ENCODE results near the gene DICER1. TPM values are rescaled to one million over a fixed set of nuclear protein-coding genes. Genes with fewer than 3 reads are reported as not detected.

The DICER1 gene
- polyA plus RNA-seq, 1 donor, result 41.6 TPM

DNA sequence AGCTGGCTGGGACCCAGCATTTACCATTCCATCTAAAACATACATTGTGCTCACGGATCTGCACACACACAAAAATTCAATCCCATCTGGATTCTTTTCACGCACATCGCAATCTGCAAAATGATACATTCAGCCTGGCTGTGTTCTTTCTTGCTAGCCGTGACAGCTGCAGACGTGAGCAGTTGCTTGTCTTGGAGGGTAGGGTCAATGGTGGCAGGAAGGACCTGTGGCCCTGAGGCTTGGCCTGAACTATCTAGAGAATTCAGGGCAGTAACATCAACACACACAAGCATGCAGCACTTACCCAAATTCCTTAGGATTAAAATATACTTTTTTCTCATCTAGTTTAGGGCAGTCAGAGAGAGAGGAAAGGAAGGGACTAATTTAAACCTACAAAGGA, 72.0 kb downstream of the DICER1 start:
- DNase-seq, result no peak

DNA sequence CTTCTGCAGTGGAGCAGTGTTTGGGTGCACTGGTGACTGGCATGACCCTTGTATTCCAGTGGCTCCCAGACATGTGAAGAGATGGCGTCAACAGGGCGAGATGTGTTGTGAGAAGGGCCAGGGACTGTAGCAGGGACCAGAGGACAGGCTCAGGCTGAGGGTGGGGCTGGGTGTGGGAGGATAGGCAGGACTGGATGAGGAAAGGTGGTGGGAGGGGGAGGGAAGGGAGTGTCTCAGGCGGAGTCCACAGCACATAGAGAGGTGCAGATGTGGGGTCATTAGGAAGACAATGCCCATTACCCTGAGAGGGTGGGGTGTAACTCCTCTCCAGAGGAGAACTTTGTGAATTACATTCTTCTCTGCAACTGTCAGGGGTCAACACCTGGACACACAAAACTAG, 78.5 kb downstream of the DICER1 start:
- no peak for DNase-seq

DNA sequence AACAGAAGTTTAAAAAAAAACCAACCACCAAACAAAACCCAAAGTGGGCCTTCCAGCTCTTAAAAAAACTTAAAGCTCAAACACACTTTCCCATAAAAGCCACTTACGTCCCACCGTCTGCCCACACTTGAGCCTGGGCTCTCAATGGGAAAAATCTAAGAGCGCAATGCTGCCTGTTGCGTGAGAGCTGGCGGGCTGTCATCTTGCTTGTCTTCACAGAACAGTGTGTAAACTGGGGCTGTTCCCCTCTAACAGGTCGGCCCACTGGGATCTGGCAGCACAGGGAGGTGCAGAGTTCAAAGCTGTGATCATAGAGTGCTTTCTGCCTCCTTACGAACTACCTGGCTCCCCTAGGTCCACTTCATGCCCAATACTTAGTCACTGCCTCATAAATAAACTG, 80.0 kb downstream of the DICER1 start:
- no peak for DNase-seq

GRCh38 chr14:95075789-95076188, 81.5 kb downstream of the DICER1 start:
- DNase-seq, result no peak

DNA sequence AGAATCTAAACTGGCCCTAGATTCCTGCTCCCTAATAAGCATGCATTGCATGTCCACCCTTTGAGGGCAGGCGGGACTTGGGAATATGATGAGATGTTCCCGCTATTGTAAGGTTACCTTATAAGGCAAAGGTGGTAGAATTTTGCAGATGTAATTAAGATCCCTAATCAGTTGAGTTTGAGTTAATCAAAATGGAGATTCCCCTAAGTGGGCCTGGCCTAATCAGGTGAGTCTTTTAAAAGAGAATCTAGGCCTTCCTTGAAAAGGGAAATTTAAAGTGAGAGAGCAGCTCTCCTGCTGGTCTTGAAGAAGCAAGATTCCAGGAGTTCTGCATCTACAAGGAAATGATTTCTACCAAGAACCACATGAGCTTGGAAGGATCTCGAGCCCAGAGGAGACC, 83.4 kb downstream of the DICER1 start:
- no peak for DNase-seq

DNA sequence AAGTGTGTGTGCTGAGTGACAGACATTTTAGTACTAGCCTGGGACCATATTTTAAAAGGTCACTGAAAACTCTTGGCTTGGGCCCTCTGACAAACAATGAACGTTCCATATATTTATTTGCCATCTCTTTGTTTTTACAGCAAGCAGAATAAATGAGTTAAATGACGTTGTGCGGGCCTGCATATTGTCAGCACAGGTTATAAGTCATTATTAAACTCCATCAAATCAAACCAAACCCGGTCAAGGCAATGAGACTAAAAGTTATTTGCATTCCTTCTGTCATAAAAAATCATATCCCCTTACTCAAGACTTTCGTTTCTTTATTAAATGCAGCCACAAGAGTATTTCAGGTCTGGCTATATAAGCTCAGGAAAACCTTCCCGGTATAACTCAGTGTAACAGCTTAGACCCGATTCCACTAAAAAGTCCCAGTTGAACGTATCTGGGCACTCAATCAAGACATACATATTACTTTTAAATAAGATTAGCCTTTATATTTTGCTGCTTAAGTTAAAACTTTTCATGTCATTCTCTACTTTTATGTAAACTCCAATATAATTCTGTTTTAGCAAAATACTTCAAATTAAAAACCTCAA, 84.9 kb downstream of the DICER1 start:
- no peak for DNase-seq

GRCh38 chr14:95071649-95072280, 85.6 kb downstream of the DICER1 start:
- no peak for DNase-seq

DNA sequence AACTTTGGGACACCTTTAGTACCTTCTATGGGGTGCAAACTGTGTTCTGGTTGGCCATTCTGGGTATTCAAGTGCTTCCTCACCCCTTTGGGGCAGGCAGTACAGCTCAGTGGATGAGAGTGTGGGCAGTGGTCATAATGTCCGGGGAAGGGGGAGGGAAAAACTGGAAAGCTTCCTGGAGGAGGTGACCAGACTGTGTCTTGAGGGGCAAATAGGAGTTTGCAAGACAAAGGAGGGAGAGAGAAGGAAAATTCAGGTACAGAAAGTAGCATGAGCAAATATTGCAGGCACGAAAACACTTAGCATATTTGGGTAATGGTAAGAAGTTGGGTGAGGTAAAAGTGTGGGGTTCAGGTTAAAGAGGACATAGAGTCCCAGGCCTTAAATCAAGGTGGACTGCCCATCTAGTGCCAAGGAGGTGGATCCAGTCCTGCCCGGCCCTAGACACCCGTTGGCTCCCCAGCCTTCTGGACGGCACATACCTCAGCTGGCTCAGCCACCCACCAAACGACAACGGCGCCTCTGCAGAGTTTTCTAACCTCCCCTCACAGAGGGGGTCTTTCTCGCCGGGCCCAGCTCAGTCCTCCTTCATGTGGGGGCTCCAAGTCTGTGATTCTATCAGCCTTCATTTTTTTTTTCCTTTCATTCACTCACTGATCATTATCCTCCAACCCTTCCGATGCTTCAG, 86.4 kb downstream of the DICER1 start:
- DNase-seq, result no peak

GRCh38 chr14:95069547-95069946, 87.8 kb downstream of the DICER1 start:
- no peak for DNase-seq

GRCh38 chr14:95069018-95069417, 88.3 kb downstream of the DICER1 start:
- no peak for DNase-seq

- DNase-seq, result no peak
Measured at GRCh38 chr14:95068521-95068920, 88.8 kb downstream of the DICER1 start.

DNA sequence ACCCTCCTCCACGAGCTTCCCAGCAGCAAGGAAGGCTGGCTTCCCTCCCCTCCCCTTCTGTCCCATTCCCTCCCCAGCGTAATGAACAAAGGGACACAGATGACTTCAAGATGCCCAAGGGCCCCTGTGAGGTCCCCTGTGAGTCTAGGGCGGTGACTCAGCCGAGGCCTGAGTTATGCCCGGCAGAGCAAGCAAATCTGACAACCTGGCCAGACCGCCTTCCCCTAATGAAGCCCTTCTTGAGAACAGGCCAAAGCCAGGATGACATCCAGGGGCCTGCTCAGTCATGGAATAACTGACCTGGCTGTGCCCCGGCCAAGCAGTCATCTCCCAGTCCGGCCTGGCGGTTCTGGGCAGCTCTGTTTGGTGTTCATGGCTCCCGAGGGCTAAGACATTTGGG, 89.2 kb downstream of the DICER1 start:
- no peak for DNase-seq

- no peak for DNase-seq
Measured at GRCh38 chr14:95067526-95067925, 89.8 kb downstream of the DICER1 start.

DNA sequence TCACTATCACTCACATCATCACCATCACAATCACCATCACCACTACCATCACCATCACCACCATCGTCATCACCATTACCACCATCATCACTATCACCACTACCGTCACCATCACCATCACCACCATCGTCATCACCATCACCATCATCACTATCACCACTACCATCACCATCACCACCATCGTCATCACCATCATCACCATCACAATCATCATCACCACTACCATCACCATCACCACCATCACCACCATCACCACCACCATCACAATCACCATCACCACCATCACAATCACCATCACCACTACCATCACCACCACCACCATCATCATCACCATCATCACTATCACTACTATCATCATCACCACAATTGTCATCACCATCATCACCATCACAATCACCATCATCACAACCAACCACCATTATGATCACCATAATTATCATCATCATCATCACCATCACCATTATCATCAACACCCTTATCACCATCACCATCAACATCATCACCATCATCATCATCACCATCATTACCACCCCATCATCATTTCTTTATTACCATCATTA, 90.8 kb downstream of the DICER1 start:
- no peak for DNase-seq

- DNase-seq, result no peak
Measured at GRCh38 chr14:95065411-95065810, 91.9 kb downstream of the DICER1 start.

GRCh38 chr14:95064734-95065133, 92.6 kb downstream of the DICER1 start:
- no peak for DNase-seq

DNA sequence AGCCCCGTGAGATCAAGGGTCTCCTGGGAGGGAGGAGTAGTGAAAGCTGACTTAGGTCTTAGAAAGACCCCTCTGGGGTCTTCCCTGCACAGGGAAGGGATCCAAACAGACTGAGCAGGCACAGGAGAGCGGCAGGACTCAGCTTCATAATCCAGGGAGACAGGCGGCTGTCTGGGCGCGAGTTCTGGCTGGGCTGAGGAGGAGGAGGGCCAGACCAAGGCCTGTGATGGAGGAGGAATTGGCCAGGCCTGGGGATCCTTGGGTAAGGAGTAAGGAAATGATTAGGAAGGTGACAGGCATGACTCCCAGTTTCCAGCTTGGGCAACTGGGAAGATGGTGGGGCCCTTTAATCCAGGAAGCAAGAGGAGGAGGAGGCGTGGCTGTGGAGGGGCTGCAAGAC, 93.1 kb downstream of the DICER1 start:
- DNase-seq, result no peak

GRCh38 chr14:95063391-95063790, 93.9 kb downstream of the DICER1 start:
- DNase-seq, result no peak

DNA sequence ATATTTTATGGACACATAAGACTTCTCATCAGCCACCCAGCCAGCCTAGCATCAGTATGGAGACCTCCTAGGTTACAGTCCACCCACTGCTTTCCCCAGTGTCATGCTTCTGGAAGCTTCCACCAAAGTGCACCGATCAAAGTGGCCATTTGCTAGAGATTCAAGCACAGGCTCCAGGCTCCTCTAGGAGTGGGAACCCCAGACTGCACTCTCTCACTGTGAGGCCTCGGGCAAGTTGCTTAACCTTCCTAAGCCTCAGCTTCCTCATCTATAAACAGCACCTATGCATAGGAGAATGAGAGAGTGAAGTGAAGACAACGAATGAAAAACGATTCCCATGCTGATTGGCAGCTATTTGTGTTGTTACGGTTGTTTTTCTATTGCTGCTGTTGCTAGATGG, 94.4 kb downstream of the DICER1 start:
- no peak for DNase-seq

DNA sequence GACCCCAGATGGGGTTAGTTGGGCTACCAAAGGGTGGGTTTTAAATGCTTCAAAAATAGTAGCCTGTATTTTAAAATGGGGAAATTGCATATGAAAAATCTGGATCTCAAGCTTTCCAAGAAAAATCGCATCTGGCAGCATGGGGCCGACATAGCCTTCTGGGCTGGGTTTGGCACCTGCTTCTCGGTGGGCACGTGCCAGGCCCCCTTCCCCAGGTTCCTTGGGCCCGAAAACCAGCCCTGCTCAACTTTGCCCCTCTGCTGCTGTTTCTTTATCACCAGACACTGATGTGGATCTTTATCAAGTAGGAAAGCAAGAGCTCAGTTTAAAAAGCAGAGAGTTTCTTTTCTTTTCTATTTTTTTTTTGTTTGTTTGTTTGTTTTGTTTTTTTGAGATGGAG, 95.1 kb downstream of the DICER1 start:
- no peak for DNase-seq

DNA sequence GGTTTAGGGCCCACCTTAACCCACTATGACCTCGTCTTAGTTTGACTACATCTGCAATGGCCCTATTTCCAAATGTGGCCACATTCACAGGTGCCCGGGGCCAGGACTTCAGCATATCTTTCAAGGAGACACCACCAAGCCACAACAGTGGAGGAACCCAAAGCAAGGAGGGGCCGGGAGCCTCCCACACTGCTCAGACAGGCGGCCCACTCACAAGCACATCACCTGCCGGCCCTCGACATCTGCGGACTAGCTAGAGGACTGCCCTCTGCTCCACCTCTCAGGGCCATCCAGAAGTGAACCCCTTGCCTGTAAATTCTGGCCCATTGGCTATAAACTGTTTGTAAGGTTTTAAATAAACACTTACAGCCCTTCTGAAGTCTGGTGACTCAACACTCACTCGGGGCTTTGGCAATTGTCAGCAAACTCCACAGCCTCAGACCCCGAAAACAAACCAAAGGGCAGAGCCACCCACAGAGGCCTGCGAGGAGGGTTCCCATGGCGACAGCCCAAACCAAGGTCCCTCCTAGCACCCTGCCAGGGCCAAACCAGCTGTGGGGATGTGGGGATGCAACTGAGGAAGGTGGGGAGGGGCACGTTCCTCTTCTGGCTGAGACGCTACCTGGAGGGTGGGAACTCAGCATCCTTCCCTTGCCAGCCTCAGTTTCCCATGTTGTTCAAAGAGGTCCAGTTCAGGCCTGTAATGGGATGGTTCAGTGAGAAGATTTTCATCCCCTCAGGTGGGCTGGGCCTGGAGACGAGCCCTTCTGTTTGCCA, 95.8 kb downstream of the DICER1 start:
- no peak for DNase-seq

DNA sequence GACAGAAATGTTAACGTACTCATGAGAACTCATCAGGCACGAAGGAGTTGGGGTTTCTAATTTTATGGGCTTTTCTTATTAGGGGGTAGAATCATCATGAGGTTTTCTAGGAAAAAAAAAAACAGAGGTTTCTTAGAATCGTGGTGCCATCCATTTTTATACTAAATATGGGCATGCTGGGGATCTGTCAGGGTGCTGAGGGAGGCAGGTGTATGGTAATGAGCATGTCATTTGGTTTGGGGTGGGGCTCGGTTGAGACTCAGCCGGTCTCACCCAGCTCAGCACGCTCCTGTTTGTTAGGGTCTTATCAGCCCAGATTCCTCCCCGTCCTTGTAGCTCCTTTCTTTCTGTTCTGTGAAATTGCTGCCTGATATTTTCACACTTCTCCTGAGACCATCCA, 98.2 kb downstream of the DICER1 start:
- no peak for DNase-seq

- DNase-seq, result no peak
Measured at GRCh38 chr14:95058491-95058890, 98.8 kb downstream of the DICER1 start.

Data from hindlimb muscle (tissue), 1 donor.